Measurements from ENCODE around the gene GDE1. TPM values are rescaled to one million over a fixed set of nuclear protein-coding genes. Genes with fewer than 3 reads are reported as not detected.

Gene GDE1
- total RNA-seq, 1 donor from 2014 or later: 126 TPM

GRCh38 chr16:19478505-19478904 is 43.4 kb downstream of the GDE1 start:
- DNase-seq: no peak
- H3K4me3 ChIP-seq: no peak overlapping the region
- no peak overlapping the region for H3K27ac ChIP-seq (replicated peaks)
- H3K36me3 ChIP-seq: no peaks in the 10 kb centered on the region
- H3K27me3 ChIP-seq (ENCODE audit: low read depth): peaks cover 21% of the 10 kb centered on the region
- intact Hi-C loops (cut with micrococcal nuclease): no loop called here
- no peaks in the 10 kb centered on the region for H3K9me3 ChIP-seq (replicated peaks)
- TF ChIP-seq CTCF (IDR thresholded peaks at IDR 0.05; ENCODE audit: borderline replicate concordance): no peak
- H3K4me1 ChIP-seq: no peaks in the 10 kb centered on the region

- no peak overlapping the region for H3K27ac ChIP-seq (replicated peaks)
- intact Hi-C loops (cut with micrococcal nuclease): no loop called here
- no peaks in the 10 kb centered on the region for H3K36me3 ChIP-seq
- H3K4me1 ChIP-seq: no peaks in the 10 kb centered on the region
- no peak overlapping the region for H3K4me3 ChIP-seq
- no peak for TF ChIP-seq CTCF (IDR thresholded peaks at IDR 0.05; ENCODE audit: borderline replicate concordance)
- H3K9me3 ChIP-seq (replicated peaks): no peaks in the 10 kb centered on the region
- no peak for DNase-seq
- peaks cover 50% of the 10 kb centered on the region for H3K27me3 ChIP-seq (ENCODE audit: low read depth)
These were observed 47.3 kb downstream of the GDE1 start for GRCh38 chr16:19474617-19475016.

- TF ChIP-seq CTCF (IDR thresholded peaks at IDR 0.05; ENCODE audit: borderline replicate concordance): no peak
- Histone ChIP-seq H3K27ac (replicated peaks) (no peak overlapping the region), H3K36me3 (no peaks in the 10 kb centered on the region), H3K4me1 (no peaks in the 10 kb centered on the region), H3K27me3 (ENCODE audit: low read depth) (peaks cover 34% of the 10 kb centered on the region), H3K9me3 (replicated peaks) (no peaks in the 10 kb centered on the region), H3K4me3 (no peak overlapping the region)
- no peak for DNase-seq
- intact Hi-C loops (cut with micrococcal nuclease): no loop called here
These were observed 49.4 kb downstream of the GDE1 start for GRCh38 chr16:19472482-19472881.

- intact Hi-C loops (cut with micrococcal nuclease): no loop called here
- H3K36me3 ChIP-seq: no peaks in the 10 kb centered on the region
- H3K4me1 ChIP-seq: no peaks in the 10 kb centered on the region
- H3K27me3 ChIP-seq (ENCODE audit: low read depth): peaks cover 29% of the 10 kb centered on the region
- DNase-seq: no peak
- H3K9me3 ChIP-seq (replicated peaks): no peaks in the 10 kb centered on the region
- H3K4me3 ChIP-seq: no peak overlapping the region
- TF ChIP-seq CTCF (IDR thresholded peaks at IDR 0.05; ENCODE audit: borderline replicate concordance): no peak
- H3K27ac ChIP-seq (replicated peaks): no peak overlapping the region
These were observed 53.6 kb downstream of the GDE1 start for GRCh38 chr16:19468300-19468699.

- DNase-seq: no peak
- no peak for TF ChIP-seq CTCF (IDR thresholded peaks at IDR 0.05; ENCODE audit: borderline replicate concordance)
- Histone ChIP-seq H3K27me3 (ENCODE audit: low read depth) (peaks cover 6% of the 10 kb centered on the region), H3K4me1 (no peaks in the 10 kb centered on the region), H3K27ac (replicated peaks) (no peak overlapping the region), H3K36me3 (no peaks in the 10 kb centered on the region), H3K9me3 (replicated peaks) (no peaks in the 10 kb centered on the region), H3K4me3 (no peak overlapping the region)
- intact Hi-C loops (cut with micrococcal nuclease): no loop called here
These were observed 58.2 kb downstream of the GDE1 start for GRCh38 chr16:19463468-19464315.
